Measurements from ENCODE around the gene UGCG. TPM values are rescaled to one million over a fixed set of nuclear protein-coding genes. Genes with fewer than 3 reads are reported as not detected.
"Not testable (repeated sequence)": the region's sequence is repeated elsewhere in the genome, so short reads cannot be mapped to it uniquely, and the experiment has no call there.

Gene UGCG
- total RNA-seq, 1 donor from 2014 or later, result 172 TPM

DNA sequence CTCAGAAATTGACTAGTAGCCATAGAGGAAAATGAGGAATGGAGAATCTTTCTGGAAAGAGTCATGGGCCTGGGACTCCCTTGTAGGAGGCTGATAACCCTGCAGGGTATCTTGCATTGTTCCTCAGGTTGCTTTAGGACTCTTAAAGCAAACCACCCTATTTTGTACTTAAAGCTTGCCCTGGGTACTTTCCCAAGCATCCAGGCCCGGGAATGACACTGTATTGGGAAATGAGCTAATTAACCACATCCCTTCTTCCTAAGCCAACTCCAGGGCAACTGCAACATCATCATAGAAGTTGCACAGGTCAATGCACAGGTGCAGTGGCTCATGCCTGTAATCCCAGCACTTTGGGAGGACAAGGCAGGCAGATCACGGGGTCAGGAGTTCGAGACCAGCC, 55.9 kb downstream of the UGCG start:
- Histone ChIP-seq H3K36me3 (ENCODE audit: control insufficient read depth, insufficient read depth, low read length) (no peaks in the 10 kb centered on the region), H3K27me3 (ENCODE audit: control insufficient read depth, insufficient read depth, low read length) (no peaks in the 10 kb centered on the region), H3K4me3 (ENCODE audit: low read depth, low read length) (no peak overlapping the region)
- peak; percentile 97 for DNase-seq (ENCODE audit: low read depth)
- TF ChIP-seq CTCF (IDR thresholded peaks at IDR 0.05; ENCODE audit: insufficient read depth, low read length, poor library complexity, severe bottlenecking), result no peak

- no peaks in the 10 kb centered on the region for H3K27me3 ChIP-seq (ENCODE audit: control insufficient read depth, insufficient read depth, low read length)
- H3K36me3 ChIP-seq (ENCODE audit: control insufficient read depth, insufficient read depth, low read length), result no peaks in the 10 kb centered on the region
- no peak for TF ChIP-seq CTCF (IDR thresholded peaks at IDR 0.05; ENCODE audit: insufficient read depth, low read length, poor library complexity, severe bottlenecking)
- DNase-seq (ENCODE audit: low read depth), result no peak
- no peak overlapping the region for H3K4me3 ChIP-seq (ENCODE audit: low read depth, low read length)
Observed at GRCh38 chr9:111953444-111953843, 56.8 kb downstream of the UGCG start.

GRCh38 chr9:111955048-111955447, 58.4 kb downstream of the UGCG start:
- H3K4me3 ChIP-seq (ENCODE audit: low read depth, low read length), result no peak overlapping the region
- no peak for TF ChIP-seq CTCF (IDR thresholded peaks at IDR 0.05; ENCODE audit: insufficient read depth, low read length, poor library complexity, severe bottlenecking)
- no peaks in the 10 kb centered on the region for H3K27me3 ChIP-seq (ENCODE audit: control insufficient read depth, insufficient read depth, low read length)
- no peaks in the 10 kb centered on the region for H3K36me3 ChIP-seq (ENCODE audit: control insufficient read depth, insufficient read depth, low read length)
- no peak for DNase-seq (ENCODE audit: low read depth)

- H3K4me3 ChIP-seq (ENCODE audit: low read depth, low read length), result peak overlapping the region; percentile 8
- DNase-seq (ENCODE audit: low read depth), result peak; percentile 92
Observed at GRCh38 chr9:111957856-111958631, 61.4 kb downstream of the UGCG start.

DNA sequence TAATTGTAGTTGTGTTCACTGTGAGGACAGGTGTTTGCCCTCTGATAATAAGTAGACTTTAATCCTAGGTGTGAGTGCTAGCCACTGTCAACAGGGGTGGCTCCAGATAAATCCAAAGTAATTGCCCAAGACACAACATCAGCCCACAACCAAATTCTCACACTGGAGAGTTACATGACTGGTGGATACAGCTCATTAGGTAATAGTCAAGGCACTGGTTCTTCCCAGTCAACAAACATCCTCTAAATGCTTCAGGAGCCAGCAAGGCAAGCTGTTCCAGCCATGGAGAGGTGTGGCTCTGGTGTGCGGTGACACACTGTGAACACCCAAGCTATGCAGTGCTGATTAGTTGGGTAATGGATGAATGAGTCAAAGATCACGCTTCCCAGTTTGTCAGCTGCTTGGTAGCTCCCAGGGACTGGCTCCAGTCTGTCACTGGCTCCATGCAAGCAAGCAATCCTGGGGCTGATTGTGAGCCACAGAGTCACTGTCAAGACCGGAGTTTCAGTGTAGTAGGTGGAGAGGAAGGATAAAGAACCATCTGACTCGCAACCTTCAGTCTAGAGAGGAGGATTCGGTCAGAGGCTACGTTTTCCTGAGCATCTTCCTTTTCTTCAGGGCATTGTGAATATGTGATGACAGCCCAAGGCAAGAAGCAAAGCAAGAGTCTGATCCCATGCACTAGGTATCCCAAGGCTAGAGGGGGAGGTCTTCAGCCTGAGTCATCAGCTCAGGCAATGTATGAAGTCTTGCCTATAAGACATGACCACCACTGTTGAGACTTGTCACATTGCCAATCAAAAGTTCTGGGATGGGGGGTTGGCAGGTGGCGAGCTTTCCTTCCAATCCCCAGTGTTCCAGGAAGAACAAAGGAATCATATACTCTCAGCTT, 63.1 kb downstream of the UGCG start:
- peak; percentile 99 for DNase-seq (ENCODE audit: low read depth)
- H3K27me3 ChIP-seq (ENCODE audit: control insufficient read depth, insufficient read depth, low read length), result no peaks in the 10 kb centered on the region
- no peaks in the 10 kb centered on the region for H3K36me3 ChIP-seq (ENCODE audit: control insufficient read depth, insufficient read depth, low read length)
- H3K4me3 ChIP-seq (ENCODE audit: low read depth, low read length), result no peak overlapping the region
- no peak for TF ChIP-seq CTCF (IDR thresholded peaks at IDR 0.05; ENCODE audit: insufficient read depth, low read length, poor library complexity, severe bottlenecking)

More at GRCh38 chr9:111957856-111958631, 61.4 kb downstream of the UGCG start:
- no peak for TF ChIP-seq CTCF (IDR thresholded peaks at IDR 0.05; ENCODE audit: insufficient read depth, low read length, poor library complexity, severe bottlenecking)
- no peaks in the 10 kb centered on the region for H3K27me3 ChIP-seq (ENCODE audit: control insufficient read depth, insufficient read depth, low read length)
- no peaks in the 10 kb centered on the region for H3K36me3 ChIP-seq (ENCODE audit: control insufficient read depth, insufficient read depth, low read length)

DNA sequence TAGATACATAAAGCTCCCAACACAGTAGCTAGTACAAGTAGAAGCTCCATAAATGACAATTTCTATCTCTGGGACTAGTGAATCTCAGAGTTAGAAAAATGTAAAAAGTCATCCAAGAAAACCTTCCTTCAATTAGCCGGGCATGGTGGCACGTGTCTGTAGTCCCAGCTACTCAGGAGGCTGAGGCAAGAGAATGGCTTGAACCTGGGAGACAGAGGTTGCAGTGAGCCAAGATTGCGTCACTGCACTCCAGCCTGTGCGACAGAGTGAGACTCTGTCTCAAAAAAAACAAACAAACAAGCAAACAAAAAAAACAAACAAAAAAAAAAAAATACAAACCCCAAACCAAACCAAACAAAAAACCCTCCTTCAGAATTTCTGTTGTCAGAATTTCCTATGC, 63.9 kb downstream of the UGCG start:
- not testable (repeated sequence) for DNase-seq (ENCODE audit: low read depth); H3K27me3 ChIP-seq (ENCODE audit: control insufficient read depth, insufficient read depth, low read length); H3K4me3 ChIP-seq (ENCODE audit: low read depth, low read length); H3K36me3 ChIP-seq (ENCODE audit: control insufficient read depth, insufficient read depth, low read length)

Measured in kidney epithelial cell (primary cell).